GM23338 (cell line): ENCODE data around the gene NXPH2. TPM values are rescaled to one million over a fixed set of nuclear protein-coding genes. Genes with fewer than 3 reads are reported as not detected.

Source experiments
- ATAC-seq: fragments of 200-7000 bp; cut with Tn5 transposase; 3 replicates; pipeline ENCODE4 v1.9.1; 2020
- DNase-seq: peaks from one replicate; pipeline ENCODE4 v3.0.0-alpha.2; 2015; ENCODE audit warnings: low spot score
- H2AFZ ChIP-seq: fragments of 200-600 bp; sonication (generic); 2 replicates; pipeline ENCODE4 v1.8.0; 2016; ENCODE audit warnings: antibody characterized with exemption, mild to moderate bottlenecking, moderate library complexity
- H3F3A ChIP-seq: fragments of 200-600 bp; sonication (generic); replicated peaks from 2 replicates; pipeline ENCODE4 v1.8.0; 2017; ENCODE audit warnings: antibody characterized with exemption, mixed run types, low read depth
- H3K27ac ChIP-seq: fragments of 200-600 bp; sonication (generic); 2 replicates; pipeline ENCODE4 v1.6.1; 2016; ENCODE audit warnings: low read depth
- H3K27me3 ChIP-seq: fragments of 200-600 bp; sonication (generic); 2 replicates; pipeline ENCODE4 v1.8.0; 2016; ENCODE audit warnings: mild to moderate bottlenecking, mixed run types, moderate library complexity; ENCODE audit not compliant: insufficient read depth
- H3K36me3 ChIP-seq: fragments of 200-600 bp; sonication (generic); 2 replicates; pipeline ENCODE4 v1.8.0; 2016; ENCODE audit warnings: mild to moderate bottlenecking; ENCODE audit not compliant: insufficient read depth
- H3K4me1 ChIP-seq: fragments of 200-600 bp; sonication (generic); 2 replicates; pipeline ENCODE4 v1.8.0; 2016; ENCODE audit warnings: mild to moderate bottlenecking, moderate library complexity; ENCODE audit not compliant: insufficient read depth
- H3K4me2 ChIP-seq: fragments of 200-600 bp; sonication (generic); 2 replicates; pipeline ENCODE4 v1.7.1; 2017; ENCODE audit warnings: mixed run types
- H3K4me3 ChIP-seq: fragments of 200-600 bp; sonication (generic); 2 replicates; pipeline ENCODE4 v1.6.1; 2016; ENCODE audit warnings: mixed run types
- H3K79me2 ChIP-seq: fragments of 200-600 bp; sonication (generic); replicated peaks from 2 replicates; pipeline ENCODE4 v1.8.0; 2017; ENCODE audit warnings: mild to moderate bottlenecking; ENCODE audit not compliant: insufficient read depth
- H3K9me2 ChIP-seq: fragments of 200-600 bp; sonication (generic); 2 replicates; pipeline ENCODE4 v1.8.0; 2017; ENCODE audit not compliant: insufficient read depth
- H4K20me1 ChIP-seq: fragments of 200-600 bp; sonication (generic); replicated peaks from 2 replicates; pipeline ENCODE4 v1.8.0; 2017; ENCODE audit warnings: mild to moderate bottlenecking; ENCODE audit not compliant: insufficient read depth
- H3K27ac Mint-ChIP-seq: 2 replicates; pipeline ENCODE4 v1.8.0; 2020; ENCODE audit warnings: inconsistent platforms, mild to moderate bottlenecking, moderate library complexity, mixed read lengths
- H3K27me3 Mint-ChIP-seq: 3 replicates; pipeline ENCODE4 v1.8.0; 2022; ENCODE audit warnings: low read depth, mild to moderate bottlenecking, moderate library complexity, mixed read lengths, inconsistent platforms; ENCODE audit not compliant: insufficient read depth, poor library complexity
- H3K36me3 Mint-ChIP-seq: 3 replicates; pipeline ENCODE4 v1.8.0; 2021; ENCODE audit warnings: low read depth, mild to moderate bottlenecking, inconsistent platforms, moderate library complexity, mixed read lengths
- H3K4me1 Mint-ChIP-seq: 3 replicates; pipeline ENCODE4 v1.8.0; 2020; ENCODE audit warnings: mild to moderate bottlenecking, inconsistent platforms, mixed read lengths
- H3K4me3 Mint-ChIP-seq: 3 replicates; pipeline ENCODE4 v1.8.0; 2021; ENCODE audit warnings: moderate library complexity, mild to moderate bottlenecking, inconsistent platforms, mixed read lengths
- H3K9me3 Mint-ChIP-seq: 3 replicates; pipeline ENCODE4 v1.8.0; 2020; ENCODE audit warnings: moderate library complexity, mild to moderate bottlenecking, inconsistent platforms, mixed read lengths
- CREB1 ChIP-seq: fragments of 250-450 bp; sonication (Bioruptor Pico); IDR thresholded peaks from 2 replicates; pipeline ENCODE4 v1.5.0; 2020; ENCODE audit warnings: low read depth, mild to moderate bottlenecking, moderate library complexity
- ETS1 ChIP-seq: IDR thresholded peaks from 2 replicates; pipeline ENCODE4 v1.6.1; 2016; ENCODE audit warnings: antibody characterized with exemption
- EZH2phosphoT487 ChIP-seq: fragments of 200-600 bp; sonication (generic); IDR thresholded peaks from one replicate; pipeline ENCODE4 v1.8.1; 2018; ENCODE audit warnings: antibody characterized with exemption; ENCODE audit not compliant: unreplicated experiment
- JUNB ChIP-seq: IDR thresholded peaks from one replicate; pipeline ENCODE4 v1.6.1; 2016; ENCODE audit warnings: antibody characterized with exemption; ENCODE audit not compliant: unreplicated experiment
- POLR2AphosphoS5 ChIP-seq: IDR thresholded peaks from 2 replicates; pipeline ENCODE4 v1.6.1; 2016; ENCODE audit warnings: antibody characterized with exemption, low read depth
- ZNF114 ChIP-seq: fragments of 250-450 bp; sonication (Bioruptor Pico); IDR thresholded peaks from 2 replicates; pipeline ENCODE4 v1.5.0; 2020; ENCODE audit warnings: mild to moderate bottlenecking, moderate library complexity
- ZNF331 ChIP-seq: fragments of 250-450 bp; sonication (Bioruptor Pico); IDR thresholded peaks from 2 replicates; pipeline ENCODE4 v1.5.0; 2020; ENCODE audit warnings: low read depth, mild to moderate bottlenecking, moderate library complexity
- ZNF462 ChIP-seq: fragments of 250-450 bp; sonication (Bioruptor Pico); IDR thresholded peaks from 2 replicates; pipeline ENCODE4 v1.5.0; 2020; ENCODE audit warnings: mild to moderate bottlenecking, moderate library complexity
- polyA plus RNA-seq: library from polyadenylated mRNA; unstranded; fragments of >200 nt; fragmentation: Nextera tagmentation; extraction: Ambion mirVana; gene quantifications from 2 replicates; pipeline ENCODE4 v1.2.1, GENCODE V29; 2016
- total RNA-seq: library from RNA; depleted of rRNA; stranded (reverse); fragments of >200 nt; shearing (Covaris generic); gene quantifications from 2 replicates; pipeline ENCODE4 v1.2.3, GENCODE V29; 2014
- TF ChIP-seq, protein P1 (sequence below), 2 experiments: fragments of 200-600 bp in 1 of 2; sonication (generic) in 1 of 2; conservative IDR thresholded peaks; 2 replicates each; pipeline versions ENCODE4 v1.5.1 to v1.6.1; 2016 to 2017; ENCODE audit warnings: antibody characterized with exemption in 2 of 2, low read depth in 2 of 2, mild to moderate bottlenecking in 2 of 2, moderate library complexity in 1 of 2

The NXPH2 gene
- total and polyA plus RNA-seq, 2 experiments from 2014 or later, result 2.7 to 8.3 TPM

DNA sequence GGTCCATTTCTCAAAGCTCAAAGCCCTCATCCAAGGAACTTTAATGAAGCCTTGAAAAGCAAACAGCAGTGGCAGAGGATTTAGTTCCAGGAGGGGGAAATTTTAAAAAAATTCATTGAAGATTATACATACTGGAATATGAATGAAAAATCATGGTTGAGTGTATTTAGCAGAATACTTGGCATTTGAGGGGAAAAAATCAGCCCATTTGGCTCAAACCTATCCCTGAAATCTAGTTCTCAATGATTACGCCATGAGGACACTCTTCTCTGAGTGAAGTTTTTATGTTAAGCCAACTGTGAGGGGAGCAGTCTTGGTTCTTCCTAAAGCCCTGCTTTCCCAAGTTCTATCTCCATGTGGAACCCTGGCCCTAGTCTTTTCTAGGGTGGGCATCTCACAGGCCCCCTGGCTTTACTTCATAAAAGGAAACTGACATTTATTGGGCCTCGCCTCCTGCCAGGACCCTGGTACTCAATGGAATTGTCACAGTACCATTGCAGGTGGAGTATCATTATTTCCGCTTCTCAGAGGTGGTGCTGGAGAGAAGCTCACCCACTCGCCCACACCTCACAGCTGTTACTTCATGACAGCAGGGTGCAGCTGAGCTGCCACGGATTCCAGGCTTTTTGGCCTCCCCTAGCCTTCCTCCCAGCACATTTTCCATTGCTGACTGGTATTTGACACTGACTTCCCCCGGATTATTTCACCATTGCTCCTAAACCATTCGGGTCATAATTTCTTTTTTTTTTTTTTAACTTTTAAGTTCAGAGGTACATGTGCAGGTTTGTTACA lies 56.8 kb downstream of the NXPH2 start:
- no peak overlapping the region for H3K27ac Mint-ChIP-seq
- no peak overlapping the region for H3K4me2 ChIP-seq

More for the DNA sequence above, 56.8 kb downstream of the NXPH2 start:
- Mint-ChIP-seq H3K4me1 (peaks cover 30% of the 10 kb centered on the region), H3K36me3 (no peaks in the 10 kb centered on the region; the same call in 2 of the 3 replicates), H3K9me3 (no peaks in the 10 kb centered on the region), H3K27me3 (peaks cover 4% of the 10 kb centered on the region), H3K4me3 (no peak overlapping the region)
- H3K27ac ChIP-seq, result no peak overlapping the region
- no peak overlapping the region for H3K4me3 ChIP-seq
- no peaks in the 10 kb centered on the region for H3K27me3 ChIP-seq
- ATAC-seq (no peak), DNase-seq (no peak)
- H3K79me2 ChIP-seq, result no peaks in the 10 kb centered on the region
- no peak overlapping the region for H2AFZ ChIP-seq
- no peak for TF ChIP-seq ZNF462 (CRISPR knock-in tag)
- no peak for TF ChIP-seq ZNF331 (CRISPR knock-in tag)
- TF ChIP-seq, protein P1, sequence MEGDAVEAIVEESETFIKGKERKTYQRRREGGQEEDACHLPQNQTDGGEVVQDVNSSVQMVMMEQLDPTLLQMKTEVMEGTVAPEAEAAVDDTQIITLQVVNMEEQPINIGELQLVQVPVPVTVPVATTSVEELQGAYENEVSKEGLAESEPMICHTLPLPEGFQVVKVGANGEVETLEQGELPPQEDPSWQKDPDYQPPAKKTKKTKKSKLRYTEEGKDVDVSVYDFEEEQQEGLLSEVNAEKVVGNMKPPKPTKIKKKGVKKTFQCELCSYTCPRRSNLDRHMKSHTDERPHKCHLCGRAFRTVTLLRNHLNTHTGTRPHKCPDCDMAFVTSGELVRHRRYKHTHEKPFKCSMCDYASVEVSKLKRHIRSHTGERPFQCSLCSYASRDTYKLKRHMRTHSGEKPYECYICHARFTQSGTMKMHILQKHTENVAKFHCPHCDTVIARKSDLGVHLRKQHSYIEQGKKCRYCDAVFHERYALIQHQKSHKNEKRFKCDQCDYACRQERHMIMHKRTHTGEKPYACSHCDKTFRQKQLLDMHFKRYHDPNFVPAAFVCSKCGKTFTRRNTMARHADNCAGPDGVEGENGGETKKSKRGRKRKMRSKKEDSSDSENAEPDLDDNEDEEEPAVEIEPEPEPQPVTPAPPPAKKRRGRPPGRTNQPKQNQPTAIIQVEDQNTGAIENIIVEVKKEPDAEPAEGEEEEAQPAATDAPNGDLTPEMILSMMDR (conservative IDR thresholded peaks at IDR 0.05; ENCODE audit: low read depth in 2 of 2), result no peak
- TF ChIP-seq ZNF114, result no peak
- TF ChIP-seq EZH2phosphoT487, result no peak
- TF ChIP-seq CREB1, result no peak
- no peak for TF ChIP-seq ETS1
- TF ChIP-seq POLR2AphosphoS5, result no peak
- TF ChIP-seq JUNB, result no peak
- H3K4me1 ChIP-seq, result peaks cover 26% of the 10 kb centered on the region
- H3K9me2 ChIP-seq, result no peaks in the 10 kb centered on the region
- H3F3A ChIP-seq, result no peaks in the 10 kb centered on the region
- no peaks in the 10 kb centered on the region for H3K36me3 ChIP-seq
- H4K20me1 ChIP-seq, result no peaks in the 10 kb centered on the region
